Fibroblast of pulmonary artery (primary cell): Measurements from ENCODE around the gene TSPAN14.
A peak's percentile ranks its signal among the peaks of the same experiment; 100 is the strongest.

Source experiments
- DNase-seq: peaks from one replicate; pipeline ENCODE4 v3.0.0-alpha.2; 2010; ENCODE audit warnings: low read depth
- H3K4me3 ChIP-seq: replicated peaks from 2 replicates; pipeline ENCODE4 v1.5.1; 2011; ENCODE audit warnings: low read depth, mild to moderate bottlenecking, control low read depth, low read length, moderate library complexity
- CTCF ChIP-seq: IDR thresholded peaks from 2 replicates; pipeline ENCODE4 v1.5.1; 2011; ENCODE audit warnings: mild to moderate bottlenecking, control low read depth, low read length, inconsistent platforms; ENCODE audit errors: missing control alignments

TSPAN14 gene

GRCh38 chr10:80448209-80448942 is 5.7 kb upstream of the TSPAN14 start:
- no peak for TF ChIP-seq CTCF
- H3K4me3 ChIP-seq: no peak overlapping the region
- DNase-seq: no peak

- no peak overlapping the region for H3K4me3 ChIP-seq
- no peak for DNase-seq
- TF ChIP-seq CTCF: no peak
Measured at GRCh38 chr10:80449520-80449919, 4.6 kb upstream of the TSPAN14 start.

GRCh38 chr10:80451132-80451531 is 3.0 kb upstream of the TSPAN14 start:
- DNase-seq: no peak
- no peak overlapping the region for H3K4me3 ChIP-seq
- no peak for TF ChIP-seq CTCF

GRCh38 chr10:80452069-80452468 is 2.0 kb upstream of the TSPAN14 start:
- no peak for TF ChIP-seq CTCF
- no peak overlapping the region for H3K4me3 ChIP-seq
- no peak for DNase-seq

GRCh38 chr10:80452640-80453039 is 1.5 kb upstream of the TSPAN14 start:
- no peak overlapping the region for H3K4me3 ChIP-seq

GRCh38 chr10:80453056-80453841 is 861 bp upstream of the TSPAN14 start:
- H3K4me3 ChIP-seq: peak overlapping the region; percentile 34
- no peak for TF ChIP-seq CTCF
- no peak for DNase-seq

More at GRCh38 chr10:80452640-80453039, 1.5 kb upstream of the TSPAN14 start:
- DNase-seq: no peak
- no peak for TF ChIP-seq CTCF
